PC-9 (cell line): ENCODE measurements around the gene UBTFL1.
"Not testable (repeated sequence)": the region's sequence is repeated elsewhere in the genome, so short reads cannot be mapped to it uniquely, and the experiment has no call there.

ENCODE experiments used
- CTCF ChIP-seq: fragments of 200-600 bp; sonication (generic); conservative IDR thresholded peaks from 2 replicates; pipeline ENCODE4 v1.6.1; 2017; ENCODE audit warnings: mixed run types, antibody characterized with exemption, mild to moderate bottlenecking, moderate library complexity
- EZH2 ChIP-seq: fragments of 200-600 bp; sonication (generic); IDR thresholded peaks from 2 replicates; pipeline ENCODE4 v1.8.0; 2017; ENCODE audit warnings: antibody characterized with exemption, low read depth

- not testable (repeated sequence) for TF ChIP-seq EZH2, CTCF
Measured at GRCh38 chr11:90085650-90086049, at the start of gene UBTFL1.
